Raji (cell line): ENCODE results near the gene UGT1A1.

Experiments used
- POLR2A ChIP-seq: IDR thresholded peaks from 2 replicates; pipeline ENCODE4 v1.6.1; 2011; ENCODE audit warnings: low read depth, low read length, control low read depth; ENCODE audit not compliant: insufficient read depth

Gene UGT1A1

DNA sequence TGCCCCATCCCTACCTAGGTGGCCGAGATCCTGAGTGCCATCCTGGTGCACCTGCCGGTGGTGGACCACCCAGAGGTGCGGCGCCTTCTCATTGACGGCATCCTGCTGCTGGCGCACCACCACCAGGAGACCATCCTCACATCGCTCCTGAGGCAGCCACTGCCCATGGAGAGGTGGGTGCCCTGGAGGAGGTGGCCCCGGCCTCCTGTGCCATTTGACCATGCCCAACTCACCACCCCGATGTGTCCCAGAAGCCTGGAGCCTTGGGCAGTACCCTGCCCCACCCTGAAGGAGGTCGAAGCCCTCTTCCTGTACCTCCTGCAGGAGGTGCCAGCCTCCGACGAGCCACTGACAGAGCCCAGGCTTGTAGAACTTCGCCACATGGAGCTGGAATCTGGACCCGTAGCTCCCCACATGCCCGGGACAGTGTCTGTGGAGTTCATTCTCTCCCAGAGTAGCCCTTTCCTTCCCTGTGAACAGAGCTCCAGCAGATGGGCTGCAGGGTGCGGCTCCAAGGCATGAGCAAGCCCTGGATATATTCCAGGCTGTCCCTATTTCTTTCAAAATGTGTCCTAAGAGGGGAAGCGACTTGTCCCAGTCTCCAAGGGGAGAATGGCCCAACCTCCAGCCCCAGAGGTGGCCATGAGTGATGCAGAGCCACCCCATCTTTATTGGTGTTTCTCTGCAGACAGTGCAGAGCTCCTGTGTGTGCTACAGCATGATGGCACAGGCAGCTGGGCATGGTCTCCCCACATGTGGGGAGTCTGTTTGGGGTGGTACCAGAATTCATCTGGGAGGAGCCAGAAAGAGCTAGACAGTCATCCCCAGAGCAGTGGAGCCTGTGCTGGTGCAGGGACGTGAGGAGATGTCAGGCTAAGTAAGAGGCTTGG is 60.1 kb downstream of the UGT1A1 start:
- no peak for TF ChIP-seq POLR2A

DNA sequence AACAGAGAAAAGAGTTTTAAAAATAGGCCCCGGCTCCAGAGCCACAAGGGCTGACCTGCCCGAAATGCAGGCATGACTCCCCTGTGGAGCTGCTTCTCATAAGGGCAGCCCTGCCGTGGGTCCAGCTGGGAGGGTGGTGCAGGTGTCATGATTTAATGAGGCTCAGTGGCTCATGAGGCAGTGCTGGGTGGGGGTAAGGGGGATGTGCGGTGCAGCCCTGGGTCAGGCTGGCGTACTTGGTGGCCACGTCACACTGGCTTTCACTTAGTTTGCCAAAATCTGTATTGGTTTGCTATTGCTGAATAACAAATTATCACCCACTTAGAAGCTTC is 60.7 kb downstream of the UGT1A1 start:
- no peak for TF ChIP-seq POLR2A

DNA sequence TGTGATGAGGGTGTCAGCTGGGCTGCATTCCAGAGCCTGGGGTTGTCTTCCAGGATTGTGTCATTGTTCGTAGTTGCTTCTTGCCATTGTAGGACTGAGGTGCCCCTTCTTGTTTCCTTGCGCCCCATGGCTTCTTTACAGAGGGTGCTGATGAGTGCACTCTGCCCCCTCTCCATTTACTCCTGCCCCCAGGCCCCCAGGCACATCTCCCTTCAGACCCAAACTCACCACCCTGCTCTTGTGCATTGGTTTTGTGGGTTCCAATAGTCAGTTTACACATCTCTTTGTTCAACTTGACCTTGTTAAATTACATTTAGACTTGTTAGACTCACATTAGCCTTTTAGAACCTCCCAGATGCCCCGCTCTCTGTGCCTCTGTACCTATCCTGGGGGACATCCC is 61.1 kb downstream of the UGT1A1 start:
- no peak for TF ChIP-seq POLR2A

DNA sequence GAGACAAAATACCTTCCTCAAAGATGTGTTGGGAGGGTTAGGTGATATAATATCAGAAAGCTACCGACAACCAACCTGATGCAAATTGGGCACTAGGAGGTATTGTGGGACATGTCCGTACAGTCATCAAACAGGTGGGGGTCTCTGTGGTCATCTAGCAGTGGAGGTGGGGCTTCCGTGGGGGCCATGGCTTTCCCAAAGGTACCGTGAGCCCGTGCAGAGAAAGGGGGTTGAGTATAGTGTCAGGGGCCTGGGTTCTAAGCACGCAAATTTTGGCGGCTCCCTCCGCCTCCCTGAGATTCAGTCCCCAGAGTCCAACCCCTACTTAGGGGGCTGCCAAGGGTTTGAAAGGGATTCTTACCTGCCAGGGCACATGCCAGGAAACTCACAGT is 61.6 kb downstream of the UGT1A1 start:
- no peak for TF ChIP-seq POLR2A

DNA sequence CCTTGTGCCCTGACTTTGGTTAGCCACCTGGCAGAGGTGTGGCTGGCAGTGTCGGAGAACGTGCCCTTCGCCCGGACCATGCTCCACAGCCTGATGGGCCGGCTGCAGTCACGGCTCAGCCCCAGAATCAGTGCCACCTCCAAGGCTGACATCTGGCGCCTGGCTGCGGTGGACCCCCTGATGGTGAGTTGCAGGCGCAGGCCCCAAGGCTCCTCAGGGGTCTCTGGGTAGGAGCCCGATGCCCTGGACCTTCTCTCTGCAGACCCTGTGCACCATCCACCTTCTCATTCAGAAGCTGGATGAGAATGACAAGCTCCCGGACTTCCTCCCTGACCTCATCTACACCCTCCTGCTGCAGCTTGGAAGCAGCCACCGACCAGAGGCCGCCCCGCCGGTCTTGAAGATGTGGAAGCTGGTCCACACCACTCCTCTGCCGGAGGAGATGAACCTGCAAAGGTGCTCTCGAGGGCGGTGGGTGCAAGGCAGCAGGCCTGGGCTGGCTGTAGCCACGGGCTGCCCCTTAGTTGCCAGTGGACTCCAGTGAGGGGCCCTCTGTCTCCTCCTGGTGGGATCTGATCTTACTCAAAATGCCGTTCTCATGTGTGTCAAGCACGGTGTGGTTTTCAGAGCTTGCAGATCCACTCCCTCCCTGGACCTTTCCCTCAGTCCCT is 62.2 kb downstream of the UGT1A1 start:
- no peak for TF ChIP-seq POLR2A
